Panc1 (cell line): ENCODE measurements around the gene SH3PXD2B. TPM values are rescaled to one million over a fixed set of nuclear protein-coding genes. Genes with fewer than 3 reads are reported as not detected.

Experiments used
- ATAC-seq: fragments of 200-7000 bp; cut with Tn5 transposase; 2 replicates; pipeline ENCODE4 v1.9.1; 2020; ENCODE audit warnings: mild to moderate bottlenecking, moderate library complexity
- BruUV-seq: library from RNA; stranded (reverse); fragments of 400-500 nt; replicated peaks from 2 replicates; lab custom pipeline; 2021; lab: Mats Ljungman, UMichigan
- CTCF ChIA-PET: fragments of 300-600 bp; sonication (Branson Sonifier 250); formaldehyde crosslinking; loops from one replicate; lab custom pipeline; 2022; ENCODE audit warnings: antibody characterized with exemption; lab: Charles Lee
- POLR2A ChIA-PET: fragments of 300-600 bp; sonication (Branson Sonifier 250); formaldehyde crosslinking; loops from one replicate; lab custom pipeline; 2022; ENCODE audit warnings: antibody characterized with exemption; lab: Charles Lee
- DNase-seq: peaks from one replicate; pipeline ENCODE4 v3.0.0-alpha.2; 2010; ENCODE audit warnings: low read depth, low spot score
- H3K27ac ChIP-seq: 2 replicates; pipeline ENCODE4 v1.5.1; 2011; ENCODE audit warnings: mild to moderate bottlenecking, low read length, inconsistent platforms
- H3K27me3 ChIP-seq: fragments of 200-500 bp; sonication (Bioruptor generic); 2 replicates; pipeline ENCODE4 v1.6.0; 2014; ENCODE audit warnings: low read length, inconsistent platforms; ENCODE audit not compliant: control insufficient read depth, insufficient read depth
- H3K36me3 ChIP-seq: fragments of 200-500 bp; sonication (Bioruptor generic); 2 replicates; pipeline ENCODE4 v1.5.1; 2014; ENCODE audit warnings: inconsistent platforms, mild to moderate bottlenecking, low read length, moderate library complexity; ENCODE audit not compliant: control insufficient read depth, insufficient read depth
- H3K4me1 ChIP-seq: 2 replicates; pipeline ENCODE4 v1.5.1; 2011; ENCODE audit warnings: inconsistent platforms, mild to moderate bottlenecking, low read length, moderate library complexity; ENCODE audit not compliant: control insufficient read depth, insufficient read depth
- H3K4me3 ChIP-seq, 2 experiments: 2 replicates each; pipeline ENCODE4 v1.5.1; 2011 to 2012; ENCODE audit warnings: low read depth in 2 of 2, low read length in 2 of 2, mild to moderate bottlenecking in 2 of 2, inconsistent platforms in 1 of 2, moderate library complexity in 1 of 2
- H3K9me3 ChIP-seq: fragments of 200-500 bp; sonication (Bioruptor generic); 2 replicates; pipeline ENCODE4 v1.5.1; 2014; ENCODE audit warnings: low read depth, mild to moderate bottlenecking, inconsistent platforms, low read length, moderate library complexity; ENCODE audit not compliant: control insufficient read depth, insufficient read depth
- POLR2AphosphoS5 ChIP-seq: IDR thresholded peaks from 2 replicates; pipeline ENCODE4 v1.6.1; 2012; ENCODE audit warnings: mild to moderate bottlenecking, low read depth, low read length, moderate library complexity
- SIN3A ChIP-seq: IDR thresholded peaks from 2 replicates; pipeline ENCODE4 v1.6.1; 2012; ENCODE audit warnings: low read depth, mild to moderate bottlenecking, low read length, moderate library complexity, borderline replicate concordance; ENCODE audit not compliant: insufficient read depth
- TCF7L2 ChIP-seq: IDR thresholded peaks from 2 replicates; pipeline ENCODE4 v1.6.1; 2011; ENCODE audit warnings: mild to moderate bottlenecking, low read depth, low read length, inconsistent platforms
- in situ Hi-C: cut with HindIII; loops from 2 replicates; pipeline ENCODE4 v1.10.0; 2016; ENCODE audit warnings: low sequenced_read_pairs, low pct_unique_long_range_greater_than_20kb
- intact Hi-C: fragments of 100-400 bp; cut with micrococcal nuclease; formaldehyde crosslinking; loops from one replicate; pipeline ENCODE4 v1.10.0; 2022; ENCODE audit not compliant: unreplicated experiment
- total RNA-seq: library from RNA; stranded (reverse); gene quantifications from one replicate; pipeline ENCODE4 v1.2.1, GENCODE V29; 2021; ENCODE audit not compliant: unreplicated experiment
- TF ChIP-seq, protein P1 (sequence below), 2 experiments: IDR thresholded peaks; 2 replicates each; pipeline ENCODE4 v1.6.1; 2011 to 2012; ENCODE audit warnings: low read depth in 2 of 2, control low read depth in 1 of 2, low read length in 1 of 2, mild to moderate bottlenecking in 1 of 2, moderate library complexity in 1 of 2; ENCODE audit not compliant: insufficient read depth in 1 of 2
- TF ChIP-seq, protein P2 (sequence below): fragments of 450-650 bp; IDR thresholded peaks from 2 replicates; pipeline ENCODE4 v1.5.1; 2017; ENCODE audit warnings: mild to moderate bottlenecking

SH3PXD2B gene
- total RNA-seq, 1 experiment from 2014 or later = 39.7 TPM

DNA sequence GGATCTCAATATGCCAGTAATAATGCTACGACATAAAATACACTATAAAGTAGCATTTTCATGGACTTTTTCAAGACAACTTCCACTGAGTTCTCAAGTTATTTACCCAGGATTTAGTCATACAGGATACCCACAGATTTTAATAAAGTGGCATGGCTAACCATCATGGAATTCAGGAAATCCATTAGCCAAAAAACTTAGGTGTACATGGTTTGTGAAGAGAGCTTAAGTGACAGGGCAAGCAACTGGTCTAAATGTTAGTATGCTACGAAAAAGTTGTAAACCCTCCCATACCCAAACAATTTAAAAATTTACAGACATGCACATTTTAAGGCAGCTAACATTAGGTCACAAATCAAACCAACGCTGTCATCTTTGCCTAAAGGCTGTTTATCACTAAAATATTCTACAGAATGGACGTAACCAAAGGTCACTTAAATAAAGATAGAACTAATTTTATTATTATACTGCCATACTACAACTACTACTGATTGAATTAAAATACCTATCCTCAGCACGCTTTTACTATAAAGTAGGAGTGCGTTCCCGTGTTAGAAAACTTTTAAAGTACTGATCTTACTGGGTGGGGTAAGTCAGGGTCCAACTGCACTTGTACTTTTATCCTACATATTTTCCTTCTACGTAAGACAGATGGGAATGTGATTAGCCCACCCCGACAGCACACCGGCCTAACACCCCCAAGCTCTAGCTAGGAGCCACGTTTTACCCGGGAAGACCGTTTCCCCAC is 171.9 kb downstream of the SH3PXD2B start:
- ChIA-PET POLR2A (interaction anchor here (0.6 to 0.7 kb wide), 2 partner anchors 16 to 20 kb away, joined by 3 to 4 read pairs; no protein-coding TSS in a partner anchor), CTCF (interaction anchor here (0.6 to 0.8 kb wide), 2 partner anchors 76 to 439 kb away, joined by 4 read pairs; no protein-coding TSS in a partner anchor)
- H3K4me3 ChIP-seq = peak overlapping the region; percentile 70 to 85
- no peaks in the 10 kb centered on the region for H3K9me3 ChIP-seq
- no peak for DNase-seq
- H3K36me3 ChIP-seq = no peaks in the 10 kb centered on the region; the same call in 1 of the 2 replicates
- peaks cover 29% of the 10 kb centered on the region for H3K4me1 ChIP-seq
- no peak for ATAC-seq
- no peak for TF ChIP-seq POLR2AphosphoS5
- TF ChIP-seq TCF7L2 = no peak
- TF ChIP-seq, protein P1, sequence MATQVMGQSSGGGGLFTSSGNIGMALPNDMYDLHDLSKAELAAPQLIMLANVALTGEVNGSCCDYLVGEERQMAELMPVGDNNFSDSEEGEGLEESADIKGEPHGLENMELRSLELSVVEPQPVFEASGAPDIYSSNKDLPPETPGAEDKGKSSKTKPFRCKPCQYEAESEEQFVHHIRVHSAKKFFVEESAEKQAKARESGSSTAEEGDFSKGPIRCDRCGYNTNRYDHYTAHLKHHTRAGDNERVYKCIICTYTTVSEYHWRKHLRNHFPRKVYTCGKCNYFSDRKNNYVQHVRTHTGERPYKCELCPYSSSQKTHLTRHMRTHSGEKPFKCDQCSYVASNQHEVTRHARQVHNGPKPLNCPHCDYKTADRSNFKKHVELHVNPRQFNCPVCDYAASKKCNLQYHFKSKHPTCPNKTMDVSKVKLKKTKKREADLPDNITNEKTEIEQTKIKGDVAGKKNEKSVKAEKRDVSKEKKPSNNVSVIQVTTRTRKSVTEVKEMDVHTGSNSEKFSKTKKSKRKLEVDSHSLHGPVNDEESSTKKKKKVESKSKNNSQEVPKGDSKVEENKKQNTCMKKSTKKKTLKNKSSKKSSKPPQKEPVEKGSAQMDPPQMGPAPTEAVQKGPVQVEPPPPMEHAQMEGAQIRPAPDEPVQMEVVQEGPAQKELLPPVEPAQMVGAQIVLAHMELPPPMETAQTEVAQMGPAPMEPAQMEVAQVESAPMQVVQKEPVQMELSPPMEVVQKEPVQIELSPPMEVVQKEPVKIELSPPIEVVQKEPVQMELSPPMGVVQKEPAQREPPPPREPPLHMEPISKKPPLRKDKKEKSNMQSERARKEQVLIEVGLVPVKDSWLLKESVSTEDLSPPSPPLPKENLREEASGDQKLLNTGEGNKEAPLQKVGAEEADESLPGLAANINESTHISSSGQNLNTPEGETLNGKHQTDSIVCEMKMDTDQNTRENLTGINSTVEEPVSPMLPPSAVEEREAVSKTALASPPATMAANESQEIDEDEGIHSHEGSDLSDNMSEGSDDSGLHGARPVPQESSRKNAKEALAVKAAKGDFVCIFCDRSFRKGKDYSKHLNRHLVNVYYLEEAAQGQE (IDR thresholded peaks at IDR 0.05; ENCODE audit: insufficient read depth in 1 of 2, low read depth in 2 of 2, low read length in 1 of 2) = no peak
- TF ChIP-seq SIN3A = no peak
- TF ChIP-seq, protein P2, sequence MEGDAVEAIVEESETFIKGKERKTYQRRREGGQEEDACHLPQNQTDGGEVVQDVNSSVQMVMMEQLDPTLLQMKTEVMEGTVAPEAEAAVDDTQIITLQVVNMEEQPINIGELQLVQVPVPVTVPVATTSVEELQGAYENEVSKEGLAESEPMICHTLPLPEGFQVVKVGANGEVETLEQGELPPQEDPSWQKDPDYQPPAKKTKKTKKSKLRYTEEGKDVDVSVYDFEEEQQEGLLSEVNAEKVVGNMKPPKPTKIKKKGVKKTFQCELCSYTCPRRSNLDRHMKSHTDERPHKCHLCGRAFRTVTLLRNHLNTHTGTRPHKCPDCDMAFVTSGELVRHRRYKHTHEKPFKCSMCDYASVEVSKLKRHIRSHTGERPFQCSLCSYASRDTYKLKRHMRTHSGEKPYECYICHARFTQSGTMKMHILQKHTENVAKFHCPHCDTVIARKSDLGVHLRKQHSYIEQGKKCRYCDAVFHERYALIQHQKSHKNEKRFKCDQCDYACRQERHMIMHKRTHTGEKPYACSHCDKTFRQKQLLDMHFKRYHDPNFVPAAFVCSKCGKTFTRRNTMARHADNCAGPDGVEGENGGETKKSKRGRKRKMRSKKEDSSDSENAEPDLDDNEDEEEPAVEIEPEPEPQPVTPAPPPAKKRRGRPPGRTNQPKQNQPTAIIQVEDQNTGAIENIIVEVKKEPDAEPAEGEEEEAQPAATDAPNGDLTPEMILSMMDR = no peak
- peak overlapping the region; percentile 88 for H3K27ac ChIP-seq
- H3K27me3 ChIP-seq = no peaks in the 10 kb centered on the region
- no TSS peak for BruUV-seq
- intact Hi-C loops (loop anchor here (2.0 to 10.0 kb wide), 2 partner anchors 88 to 176 kb away; partner anchors contain the start of gene EFCAB9), in situ Hi-C loops (no loop called here)

DNA sequence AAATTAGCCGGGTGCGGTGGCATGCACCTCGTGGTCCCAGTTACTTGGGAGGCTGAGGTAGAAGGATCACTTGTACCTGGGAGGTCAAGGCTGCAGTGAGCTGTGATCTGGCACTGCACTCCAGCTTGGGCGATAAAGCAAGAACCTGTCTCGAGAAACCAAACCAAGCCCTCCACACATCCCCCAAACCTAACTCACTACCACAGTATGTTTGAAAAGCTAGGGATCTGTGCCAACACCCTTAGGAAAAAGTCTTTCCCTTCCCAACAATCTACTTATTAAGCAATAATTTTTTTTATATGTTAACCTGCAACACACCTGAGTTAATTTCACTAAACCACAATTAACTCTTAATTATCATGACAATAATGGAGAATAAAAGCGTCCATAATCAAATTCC is 173.0 kb downstream of the SH3PXD2B start:
- in situ Hi-C loops (no loop called here), intact Hi-C loops (loop anchor here (10.0 kb wide), 1 partner anchor 87 kb away; the partner anchor contains the start of gene EFCAB9)
- Histone ChIP-seq H3K4me1 (peaks cover 40% of the 10 kb centered on the region), H3K27ac (peak overlapping the region; percentile 88), H3K27me3 (no peaks in the 10 kb centered on the region), H3K36me3 (no peaks in the 10 kb centered on the region; the same call in 1 of the 2 replicates), H3K9me3 (no peaks in the 10 kb centered on the region), H3K4me3 (peak overlapping the region; percentile 70 to 85)
- no peak for ATAC-seq
- ChIA-PET POLR2A (no interaction called here), CTCF (no interaction called here)
- TF ChIP-seq, protein P2 = no peak
- TF ChIP-seq, protein P1 (IDR thresholded peaks at IDR 0.05; ENCODE audit: insufficient read depth in 1 of 2, low read depth in 2 of 2, low read length in 1 of 2) = no peak
- TF ChIP-seq TCF7L2 = no peak
- no TSS peak for BruUV-seq
- no peak for DNase-seq
